TTC549 (cell line): Measurements from ENCODE around the gene DDIT3.

Experiments
- FAIRE-seq: peaks from 2 replicates; lab custom pipeline; 2012; peaks lifted over from hg19 to GRCh38; lab: Jason Lieb, UNC

DDIT3 gene

GRCh38 chr12:57485695-57486094, 34.6 kb downstream of the DDIT3 start:
- no peak for FAIRE-seq

- no peak for FAIRE-seq
These were observed 36.8 kb downstream of the DDIT3 start for GRCh38 chr12:57483466-57483865.

GRCh38 chr12:57481671-57482070, 38.6 kb downstream of the DDIT3 start:
- FAIRE-seq: no peak

GRCh38 chr12:57479376-57480115, 40.8 kb downstream of the DDIT3 start, which contains the start of gene ARHGAP9:
ARHGAP9 (minus strand) TSS chr12:57479866; CDS start chr12:57479406, 460 bp downstream.
- no peak for FAIRE-seq

- no peak for FAIRE-seq
These were observed 41.3 kb downstream of the DDIT3 start for GRCh38 chr12:57479043-57479375.

- FAIRE-seq: no peak
These were observed 42.3 kb downstream of the DDIT3 start for GRCh38 chr12:57477710-57478681.

- FAIRE-seq: no peak
These were observed 43.2 kb downstream of the DDIT3 start for GRCh38 chr12:57476993-57477709.

GRCh38 chr12:57476162-57476992, 43.9 kb downstream of the DDIT3 start:
- no peak for FAIRE-seq

- FAIRE-seq: no peak
These were observed 44.8 kb downstream of the DDIT3 start for GRCh38 chr12:57475271-57476161.

- no peak for FAIRE-seq
These were observed 45.5 kb downstream of the DDIT3 start for GRCh38 chr12:57474862-57475261.

- FAIRE-seq: no peak
These were observed 45.9 kb downstream of the DDIT3 start for GRCh38 chr12:57474430-57474829.

GRCh38 chr12:57473886-57474285, 46.4 kb downstream of the DDIT3 start:
- no peak for FAIRE-seq

GRCh38 chr12:57473392-57473791, 46.9 kb downstream of the DDIT3 start:
- no peak for FAIRE-seq

GRCh38 chr12:57472391-57472790, 47.9 kb downstream of the DDIT3 start:
- no peak for FAIRE-seq

GRCh38 chr12:57471661-57472060, 48.7 kb downstream of the DDIT3 start:
- no peak for FAIRE-seq

GRCh38 chr12:57470970-57471656, 49.2 kb downstream of the DDIT3 start:
- no peak for FAIRE-seq

GRCh38 chr12:57470286-57470969, 49.9 kb downstream of the DDIT3 start:
- no peak for FAIRE-seq

- FAIRE-seq: no peak
These were observed 50.8 kb downstream of the DDIT3 start for GRCh38 chr12:57469296-57470164.
